Measurements from ENCODE around the gene POTEJ. TPM values are rescaled to one million over a fixed set of nuclear protein-coding genes. Genes with fewer than 3 reads are reported as not detected.
"Not testable (repeated sequence)": the region's sequence is repeated elsewhere in the genome, so short reads cannot be mapped to it uniquely, and the experiment has no call there.

The POTEJ gene
- total RNA-seq (2014; rRNA removed; shearing (Covaris generic)) = not detected in 2 replicates
- not detected in 2 replicates for polyA plus RNA-seq (2016; fragmentation: Nextera tagmentation; extraction: Ambion mirVana)

DNA sequence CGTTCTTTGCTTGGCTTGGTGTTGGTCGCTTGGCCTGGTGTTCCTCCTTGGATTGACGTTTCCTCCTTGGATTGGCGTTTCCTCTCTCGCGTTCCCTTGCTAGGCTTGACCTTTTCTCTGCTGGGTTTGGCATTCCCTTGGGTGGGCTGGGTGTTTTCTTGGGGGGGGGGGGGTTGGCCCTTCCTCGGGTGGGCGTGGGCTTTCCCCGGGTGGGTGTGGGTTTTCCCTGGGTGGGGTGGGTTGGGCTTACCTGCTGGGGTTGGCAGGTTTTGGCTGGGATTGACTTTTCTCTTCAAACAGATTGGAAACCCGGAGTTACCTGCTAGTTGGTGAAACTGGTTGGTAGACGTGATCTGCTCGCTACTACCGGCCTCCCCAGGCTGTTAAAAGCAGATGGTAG lies at the start of gene POTEJ:
TSS of gene POTEJ (plus strand) at position 301 of the 400 bp plus-strand sequence. CDS start at position 394, 93 bp downstream.
- H3F3A ChIP-seq (ENCODE audit: insufficient read depth) = not testable (repeated sequence)

DNA sequence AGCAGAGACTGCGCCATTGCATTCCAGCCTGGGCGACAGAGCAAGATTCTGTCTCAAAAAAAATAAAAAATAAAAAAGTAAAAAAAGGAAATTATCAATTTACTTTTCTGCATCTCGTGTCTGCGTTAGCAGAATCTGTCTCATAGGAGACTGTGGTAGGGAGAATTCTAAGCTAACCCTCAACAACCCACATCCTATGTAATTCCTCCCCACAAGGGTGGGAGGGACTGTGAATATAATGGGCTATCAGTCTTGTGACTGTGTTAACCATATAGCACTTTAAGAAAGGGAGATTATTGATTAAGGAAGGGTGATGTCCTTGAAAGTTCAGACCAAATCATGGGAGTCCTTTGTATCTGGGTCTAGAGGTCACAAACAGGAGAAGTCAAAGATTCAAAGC lies 45.1 kb upstream of the POTEJ start:
- DNase-seq; H3K27me3 ChIP-seq (replicated peaks; ENCODE audit: insufficient read depth); H3K9me2 ChIP-seq (ENCODE audit: insufficient read depth); H3F3A ChIP-seq (ENCODE audit: insufficient read depth); H3K4me2 ChIP-seq (ENCODE audit: unreplicated experiment); H3K4me3 ChIP-seq; H3K9me3 ChIP-seq (ENCODE audit: low read depth); H2AFZ ChIP-seq; H3K36me3 ChIP-seq (ENCODE audit: low read depth); in situ Hi-C loops (cut with MboI); H3K79me2 ChIP-seq (ENCODE audit: insufficient read depth); H3K9ac ChIP-seq; H3K27ac ChIP-seq; H3K4me1 ChIP-seq (ENCODE audit: insufficient read depth); H4K20me1 ChIP-seq (ENCODE audit: insufficient read depth): not testable (repeated sequence)
- WGBS, 2 experiments (ENCODE audit: low coverage in 1 of 2, low lambda C conversion rate in 2 of 2, missing lambda C conversion rate in 2 of 2) = no CpG with 5 or more reads among the region's 4 CpGs

More for the DNA sequence above, at the start of gene POTEJ:
- H3K4me2 ChIP-seq (ENCODE audit: unreplicated experiment); H3K27me3 ChIP-seq (replicated peaks; ENCODE audit: insufficient read depth); H3K36me3 ChIP-seq (ENCODE audit: low read depth); DNase-seq; H3K9me2 ChIP-seq (ENCODE audit: insufficient read depth); H2AFZ ChIP-seq; H3K9me3 ChIP-seq (ENCODE audit: low read depth); H4K20me1 ChIP-seq (ENCODE audit: insufficient read depth); H3K27ac ChIP-seq; H3K4me1 ChIP-seq (ENCODE audit: insufficient read depth); H3K79me2 ChIP-seq (ENCODE audit: insufficient read depth); H3K9ac ChIP-seq; in situ Hi-C loops (cut with MboI); H3K4me3 ChIP-seq: not testable (repeated sequence)
- WGBS, 2 experiments (ENCODE audit: low coverage in 1 of 2, low lambda C conversion rate in 2 of 2, missing lambda C conversion rate in 2 of 2) = 68 to 80% methylated on average over 1 to 6 of the region's 13 CpGs

DNA sequence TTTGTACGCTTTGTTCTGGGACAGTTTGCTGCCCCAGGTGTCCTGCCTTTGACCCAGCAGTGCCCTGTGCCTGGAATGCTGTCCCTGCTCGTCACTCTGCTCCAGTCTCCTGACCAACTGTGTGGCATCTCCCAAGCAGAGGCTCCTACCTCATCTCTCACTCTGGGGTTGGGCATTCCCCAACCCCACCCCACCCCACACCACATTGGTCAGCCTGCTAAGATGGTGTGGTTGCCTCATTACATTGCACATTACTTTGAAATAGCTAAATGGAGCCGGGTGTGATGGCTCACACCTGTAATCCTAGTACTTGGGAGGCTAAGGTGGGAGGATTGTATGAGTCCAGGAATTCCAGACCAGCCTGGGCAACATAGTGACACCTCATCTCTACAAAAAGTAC lies 39.3 kb upstream of the POTEJ start:
- H3F3A ChIP-seq (ENCODE audit: insufficient read depth); in situ Hi-C loops (cut with MboI); H3K79me2 ChIP-seq (ENCODE audit: insufficient read depth); H3K27ac ChIP-seq; H4K20me1 ChIP-seq (ENCODE audit: insufficient read depth); H3K27me3 ChIP-seq (replicated peaks; ENCODE audit: insufficient read depth); H2AFZ ChIP-seq; H3K4me1 ChIP-seq (ENCODE audit: insufficient read depth); H3K9ac ChIP-seq; DNase-seq; H3K9me2 ChIP-seq (ENCODE audit: insufficient read depth); H3K36me3 ChIP-seq (ENCODE audit: low read depth); H3K9me3 ChIP-seq (ENCODE audit: low read depth); H3K4me3 ChIP-seq; H3K4me2 ChIP-seq (ENCODE audit: unreplicated experiment): not testable (repeated sequence)
- WGBS, 2 experiments (ENCODE audit: low coverage in 1 of 2, low lambda C conversion rate in 2 of 2, missing lambda C conversion rate in 2 of 2) = no CpG with 5 or more reads among the region's 3 CpGs

DNA sequence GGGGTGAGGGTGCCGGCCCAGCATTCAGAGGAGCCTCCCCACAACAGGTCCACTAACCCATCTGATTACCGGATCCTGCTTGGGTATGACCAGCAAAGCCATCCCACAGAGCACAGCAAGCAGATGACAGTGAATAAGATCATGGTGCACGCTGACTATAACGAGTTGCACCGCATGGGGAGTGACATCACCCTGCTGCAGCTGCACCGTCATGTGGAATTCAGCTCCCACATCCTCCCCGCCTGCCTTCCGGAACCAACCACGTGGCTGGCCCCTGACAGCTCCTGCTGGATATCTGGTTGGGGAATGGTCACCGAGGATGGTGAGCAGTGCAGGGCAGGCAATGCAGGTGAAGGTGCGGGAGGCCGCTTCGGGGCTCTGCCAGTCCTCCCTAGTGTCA lies 37.0 kb upstream of the POTEJ start:
- H3K9ac ChIP-seq; in situ Hi-C loops (cut with MboI); H3K9me3 ChIP-seq (ENCODE audit: low read depth); H2AFZ ChIP-seq; H3K4me3 ChIP-seq; H3K36me3 ChIP-seq (ENCODE audit: low read depth); H3K4me2 ChIP-seq (ENCODE audit: unreplicated experiment); H4K20me1 ChIP-seq (ENCODE audit: insufficient read depth); H3K9me2 ChIP-seq (ENCODE audit: insufficient read depth); H3F3A ChIP-seq (ENCODE audit: insufficient read depth); H3K27ac ChIP-seq; H3K4me1 ChIP-seq (ENCODE audit: insufficient read depth); DNase-seq; H3K79me2 ChIP-seq (ENCODE audit: insufficient read depth); H3K27me3 ChIP-seq (replicated peaks; ENCODE audit: insufficient read depth): not testable (repeated sequence)
- 19 to 26% methylated on average over 4 to 7 of the region's 13 CpGs for WGBS, 2 experiments (ENCODE audit: low coverage in 1 of 2, low lambda C conversion rate in 2 of 2, missing lambda C conversion rate in 2 of 2)

DNA sequence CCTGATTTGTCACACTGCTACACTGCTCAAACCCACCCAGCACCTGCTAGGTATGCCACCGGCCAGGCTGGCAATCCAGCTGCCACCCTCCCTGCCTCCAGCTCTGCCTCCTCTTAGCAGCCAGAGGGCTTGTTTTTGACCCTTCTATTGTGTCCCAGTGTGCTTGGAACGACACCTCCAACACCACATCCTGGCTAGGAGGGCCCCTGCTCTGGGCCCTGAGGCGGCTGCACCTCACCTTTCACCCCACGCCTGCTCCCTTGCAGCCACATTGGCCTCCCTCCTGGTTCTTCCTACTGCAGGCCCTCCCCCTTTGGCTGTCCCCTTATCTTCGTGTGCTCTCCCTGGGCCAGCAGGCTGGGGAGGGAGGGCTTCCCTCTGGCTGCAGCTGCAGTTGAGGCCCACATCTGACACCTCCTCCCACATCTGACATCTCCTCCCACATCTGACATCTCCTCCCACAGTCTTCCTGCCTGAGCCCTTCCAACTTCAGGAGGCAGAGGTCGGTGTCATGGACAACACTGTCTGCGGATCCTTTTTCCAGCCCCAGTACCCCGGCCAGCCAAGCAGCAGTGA lies 34.9 kb upstream of the POTEJ start:
- H3K4me2 ChIP-seq (ENCODE audit: unreplicated experiment); H2AFZ ChIP-seq; DNase-seq; H3K27me3 ChIP-seq (replicated peaks; ENCODE audit: insufficient read depth); H3K79me2 ChIP-seq (ENCODE audit: insufficient read depth); H4K20me1 ChIP-seq (ENCODE audit: insufficient read depth); H3K36me3 ChIP-seq (ENCODE audit: low read depth); H3F3A ChIP-seq (ENCODE audit: insufficient read depth); H3K4me1 ChIP-seq (ENCODE audit: insufficient read depth); H3K4me3 ChIP-seq; H3K9ac ChIP-seq; in situ Hi-C loops (cut with MboI); H3K9me3 ChIP-seq (ENCODE audit: low read depth); H3K9me2 ChIP-seq (ENCODE audit: insufficient read depth); H3K27ac ChIP-seq: not testable (repeated sequence)
- no CpG with 5 or more reads among the region's 8 CpGs for WGBS, 2 experiments (ENCODE audit: low coverage in 1 of 2, low lambda C conversion rate in 2 of 2, missing lambda C conversion rate in 2 of 2)

DNA sequence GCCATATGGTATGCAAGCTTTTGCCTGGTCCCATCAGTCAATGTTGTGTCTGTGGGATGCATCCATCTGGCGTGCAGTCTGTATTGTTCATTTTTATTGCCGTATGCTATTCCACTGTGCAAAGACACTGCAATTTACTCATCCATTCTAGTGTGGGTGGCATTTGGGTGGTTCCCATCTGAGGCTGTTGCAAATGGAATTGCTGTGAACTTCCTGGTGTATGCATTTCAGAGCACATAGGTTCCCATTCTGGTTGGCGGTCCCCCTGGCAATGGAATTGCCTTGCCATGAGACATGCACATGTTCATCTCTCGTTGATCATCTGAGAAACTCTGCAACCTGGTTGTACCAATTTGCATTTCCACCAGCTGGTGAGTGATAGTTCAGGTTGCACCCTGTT lies 33.7 kb upstream of the POTEJ start:
- H3K79me2 ChIP-seq (ENCODE audit: insufficient read depth); H3K4me1 ChIP-seq (ENCODE audit: insufficient read depth); DNase-seq; H3K9ac ChIP-seq; in situ Hi-C loops (cut with MboI); H3K27ac ChIP-seq; H4K20me1 ChIP-seq (ENCODE audit: insufficient read depth); H3K4me3 ChIP-seq; H3K9me2 ChIP-seq (ENCODE audit: insufficient read depth); H2AFZ ChIP-seq; H3K27me3 ChIP-seq (replicated peaks; ENCODE audit: insufficient read depth); H3K4me2 ChIP-seq (ENCODE audit: unreplicated experiment); H3F3A ChIP-seq (ENCODE audit: insufficient read depth); H3K9me3 ChIP-seq (ENCODE audit: low read depth); H3K36me3 ChIP-seq (ENCODE audit: low read depth): not testable (repeated sequence)
- no CpG with 5 or more reads among the region's 4 CpGs for whole genome bisulfite sequencing, 2 experiments (ENCODE audit: low coverage in 1 of 2, low lambda C conversion rate in 2 of 2, missing lambda C conversion rate in 2 of 2)

DNA sequence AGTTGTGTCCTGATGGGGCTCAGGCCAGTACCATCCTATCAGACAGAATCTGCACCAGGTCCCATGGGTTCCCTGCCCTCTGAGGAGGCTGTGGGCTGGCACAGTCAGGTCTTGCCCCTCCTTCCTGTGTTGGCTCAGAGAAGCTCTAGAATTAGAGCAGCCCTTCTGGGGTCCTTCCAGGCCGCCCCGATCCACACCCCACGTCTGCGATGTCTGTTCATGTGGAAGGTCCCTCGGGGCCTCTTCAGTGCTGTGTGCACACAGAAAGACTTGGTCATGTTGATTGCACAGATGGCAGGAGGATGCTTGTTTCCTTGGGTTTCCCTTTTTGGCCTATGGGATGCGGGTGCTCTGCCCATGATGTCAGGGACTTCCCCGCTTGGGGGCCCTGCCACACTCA lies 32.1 kb upstream of the POTEJ start:
- H3K9me2 ChIP-seq (ENCODE audit: insufficient read depth); H3K4me3 ChIP-seq; H3K9ac ChIP-seq; H3K27ac ChIP-seq; H2AFZ ChIP-seq; H3K27me3 ChIP-seq (replicated peaks; ENCODE audit: insufficient read depth); H3K9me3 ChIP-seq (ENCODE audit: low read depth); H3K79me2 ChIP-seq (ENCODE audit: insufficient read depth); H3K36me3 ChIP-seq (ENCODE audit: low read depth); H3F3A ChIP-seq (ENCODE audit: insufficient read depth); DNase-seq; in situ Hi-C loops (cut with MboI); H3K4me2 ChIP-seq (ENCODE audit: unreplicated experiment); H4K20me1 ChIP-seq (ENCODE audit: insufficient read depth); H3K4me1 ChIP-seq (ENCODE audit: insufficient read depth): not testable (repeated sequence)
- WGBS, 2 experiments (ENCODE audit: low coverage in 1 of 2, low lambda C conversion rate in 2 of 2, missing lambda C conversion rate in 2 of 2) = 50% methylated on average over 5 of the region's 7 CpGs

DNA sequence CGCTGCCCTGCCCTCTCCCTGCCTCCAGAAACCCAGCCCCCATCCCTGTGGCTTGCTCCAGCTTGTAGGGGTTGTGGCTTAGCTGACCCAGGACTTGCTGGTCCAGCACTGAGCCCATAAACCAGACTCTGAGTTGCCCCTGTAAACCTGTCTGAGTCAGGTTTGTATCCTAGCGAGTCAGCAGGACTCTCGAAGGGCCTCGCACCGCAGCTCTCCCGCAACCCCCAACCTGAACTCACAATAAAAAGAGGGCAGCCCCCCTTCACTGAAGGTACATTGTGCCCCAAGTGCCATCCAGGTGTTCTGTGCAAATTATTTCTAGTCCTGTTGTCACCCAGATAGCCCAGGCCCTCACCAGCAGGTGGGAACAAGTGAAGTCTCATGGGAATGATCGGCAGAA lies 29.7 kb upstream of the POTEJ start:
- 76 to 81% methylated on average over 6 of the region's 7 CpGs for WGBS, 2 experiments (ENCODE audit: low coverage in 1 of 2, low lambda C conversion rate in 2 of 2, missing lambda C conversion rate in 2 of 2)
- H3K27me3 ChIP-seq (replicated peaks; ENCODE audit: insufficient read depth); H3K9me2 ChIP-seq (ENCODE audit: insufficient read depth): not testable (repeated sequence)

More for the DNA sequence above, 29.7 kb upstream of the POTEJ start:
- H3K9ac ChIP-seq; H3K4me3 ChIP-seq; H3F3A ChIP-seq (ENCODE audit: insufficient read depth); in situ Hi-C loops (cut with MboI); H3K79me2 ChIP-seq (ENCODE audit: insufficient read depth); H3K27ac ChIP-seq; DNase-seq; H3K4me1 ChIP-seq (ENCODE audit: insufficient read depth); H3K9me3 ChIP-seq (ENCODE audit: low read depth); H2AFZ ChIP-seq; H3K4me2 ChIP-seq (ENCODE audit: unreplicated experiment); H4K20me1 ChIP-seq (ENCODE audit: insufficient read depth); H3K36me3 ChIP-seq (ENCODE audit: low read depth): not testable (repeated sequence)

Data from GM23248 (cell line).